Loucy (cell line): Measurements from ENCODE around the gene TYW1.
"Not testable (repeated sequence)": the region's sequence is repeated elsewhere in the genome, so short reads cannot be mapped to it uniquely, and the experiment has no call there.

Experiments used
- H2AFZ ChIP-seq: fragments of 200-600 bp; sonication (generic); 2 replicates; pipeline ENCODE4 v1.6.0; 2016; ENCODE audit warnings: antibody characterized with exemption, mild to moderate bottlenecking, low read length, moderate library complexity
- H3F3A ChIP-seq: fragments of 200-600 bp; 2 replicates; pipeline ENCODE4 v1.6.0; 2016; ENCODE audit warnings: antibody characterized with exemption, low read depth, mild to moderate bottlenecking
- H3K27me3 ChIP-seq: fragments of 200-600 bp; sonication (generic); 2 replicates; pipeline ENCODE4 v1.6.1; 2014; ENCODE audit warnings: low read length, mild to moderate bottlenecking; ENCODE audit not compliant: insufficient read depth, poor library complexity, severe bottlenecking
- H3K36me3 ChIP-seq: fragments of 200-600 bp; sonication (generic); 2 replicates; pipeline ENCODE4 v1.6.1; 2016; ENCODE audit warnings: low read length; ENCODE audit not compliant: insufficient read depth
- H3K4me1 ChIP-seq: fragments of 200-600 bp; sonication (generic); 2 replicates; pipeline ENCODE4 v1.5.1; 2014; ENCODE audit warnings: low read length, mild to moderate bottlenecking; ENCODE audit not compliant: insufficient read depth, poor library complexity, severe bottlenecking
- H3K4me2 ChIP-seq: fragments of 200-600 bp; sonication (generic); 2 replicates; pipeline ENCODE4 v1.6.0; 2014; ENCODE audit warnings: antibody characterized with exemption, low read length, low read depth, mild to moderate bottlenecking; ENCODE audit not compliant: poor library complexity, severe bottlenecking
- H3K4me3 ChIP-seq: fragments of 200-600 bp; sonication (generic); 2 replicates; pipeline ENCODE4 v1.5.1; 2014; ENCODE audit warnings: low read length, mild to moderate bottlenecking, mixed read lengths; ENCODE audit not compliant: poor library complexity, severe bottlenecking
- H3K79me2 ChIP-seq: fragments of 200-600 bp; sonication (generic); 2 replicates; pipeline ENCODE4 v1.6.1; 2014; ENCODE audit warnings: low read length; ENCODE audit not compliant: insufficient read depth
- H3K9ac ChIP-seq: fragments of 200-600 bp; sonication (generic); 2 replicates; pipeline ENCODE4 v1.6.0; 2014; ENCODE audit warnings: mild to moderate bottlenecking, low read depth, low read length, moderate library complexity; ENCODE audit not compliant: poor library complexity, severe bottlenecking
- H3K9me2 ChIP-seq: fragments of 200-600 bp; sonication (generic); replicated peaks from 2 replicates; pipeline ENCODE4 v1.6.1; 2016; ENCODE audit warnings: low read depth, low read length, mixed read lengths
- H3K9me3 ChIP-seq: fragments of 200-600 bp; sonication (generic); 2 replicates; pipeline ENCODE4 v1.6.1; 2014; ENCODE audit warnings: mild to moderate bottlenecking, antibody characterized with exemption, low read length, low read depth; ENCODE audit not compliant: insufficient read depth
- H4K20me1 ChIP-seq: fragments of 200-600 bp; sonication (generic); 2 replicates; pipeline ENCODE4 v1.6.0; 2014; ENCODE audit warnings: antibody characterized with exemption, low read length, mild to moderate bottlenecking; ENCODE audit not compliant: insufficient read depth, poor library complexity, severe bottlenecking
- EZH2phosphoT487 ChIP-seq: fragments of 200-600 bp; IDR thresholded peaks from 2 replicates; pipeline ENCODE4 v1.6.1; 2018; ENCODE audit warnings: antibody characterized with exemption, mild to moderate bottlenecking, moderate library complexity, borderline replicate concordance
- TF ChIP-seq, protein P1 (sequence below): fragments of 200-600 bp; sonication (generic); conservative IDR thresholded peaks from 2 replicates; pipeline ENCODE4 v1.5.1; 2014; ENCODE audit warnings: mild to moderate bottlenecking, antibody characterized with exemption, low read length

TYW1 gene

DNA sequence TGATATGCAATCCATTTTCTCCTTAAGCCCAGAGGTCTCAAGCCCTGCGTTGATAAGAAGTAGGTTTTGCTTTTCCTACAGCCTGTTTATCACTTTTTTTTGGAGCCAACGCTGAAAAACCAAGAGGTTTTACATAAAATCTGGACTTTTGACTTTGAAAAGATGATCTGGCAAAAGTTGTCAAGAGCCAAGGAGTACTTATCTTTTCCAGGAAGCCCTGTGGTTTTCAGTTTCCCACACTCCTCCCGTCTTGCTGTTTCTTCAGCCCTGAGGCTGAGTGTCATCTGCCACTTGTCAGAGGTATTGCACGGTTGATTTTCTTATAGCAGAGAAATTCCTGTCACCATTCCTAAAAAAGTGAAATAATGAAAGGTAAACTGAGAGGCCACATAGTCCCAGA is 108.7 kb downstream of the TYW1 start:
- TF ChIP-seq, protein P1, sequence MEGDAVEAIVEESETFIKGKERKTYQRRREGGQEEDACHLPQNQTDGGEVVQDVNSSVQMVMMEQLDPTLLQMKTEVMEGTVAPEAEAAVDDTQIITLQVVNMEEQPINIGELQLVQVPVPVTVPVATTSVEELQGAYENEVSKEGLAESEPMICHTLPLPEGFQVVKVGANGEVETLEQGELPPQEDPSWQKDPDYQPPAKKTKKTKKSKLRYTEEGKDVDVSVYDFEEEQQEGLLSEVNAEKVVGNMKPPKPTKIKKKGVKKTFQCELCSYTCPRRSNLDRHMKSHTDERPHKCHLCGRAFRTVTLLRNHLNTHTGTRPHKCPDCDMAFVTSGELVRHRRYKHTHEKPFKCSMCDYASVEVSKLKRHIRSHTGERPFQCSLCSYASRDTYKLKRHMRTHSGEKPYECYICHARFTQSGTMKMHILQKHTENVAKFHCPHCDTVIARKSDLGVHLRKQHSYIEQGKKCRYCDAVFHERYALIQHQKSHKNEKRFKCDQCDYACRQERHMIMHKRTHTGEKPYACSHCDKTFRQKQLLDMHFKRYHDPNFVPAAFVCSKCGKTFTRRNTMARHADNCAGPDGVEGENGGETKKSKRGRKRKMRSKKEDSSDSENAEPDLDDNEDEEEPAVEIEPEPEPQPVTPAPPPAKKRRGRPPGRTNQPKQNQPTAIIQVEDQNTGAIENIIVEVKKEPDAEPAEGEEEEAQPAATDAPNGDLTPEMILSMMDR, result no peak
- no peak for TF ChIP-seq EZH2phosphoT487
- H3K27me3 ChIP-seq, result no peaks in the 10 kb centered on the region
- peaks cover 6% of the 10 kb centered on the region for H3K4me1 ChIP-seq
- no peaks in the 10 kb centered on the region for H3K79me2 ChIP-seq
- no peak overlapping the region for H3K9ac ChIP-seq
- no peaks in the 10 kb centered on the region for H3K9me3 ChIP-seq
- peaks cover 3% of the 10 kb centered on the region; the same call in 1 of the 2 replicates for H3K36me3 ChIP-seq
- no peak overlapping the region for H3K4me2 ChIP-seq
- H3K9me2 ChIP-seq, result no peaks in the 10 kb centered on the region
- H3F3A ChIP-seq, result no peaks in the 10 kb centered on the region
- H3K4me3 ChIP-seq, result no peak overlapping the region
- no peak overlapping the region for H2AFZ ChIP-seq
- no peaks in the 10 kb centered on the region for H4K20me1 ChIP-seq

DNA sequence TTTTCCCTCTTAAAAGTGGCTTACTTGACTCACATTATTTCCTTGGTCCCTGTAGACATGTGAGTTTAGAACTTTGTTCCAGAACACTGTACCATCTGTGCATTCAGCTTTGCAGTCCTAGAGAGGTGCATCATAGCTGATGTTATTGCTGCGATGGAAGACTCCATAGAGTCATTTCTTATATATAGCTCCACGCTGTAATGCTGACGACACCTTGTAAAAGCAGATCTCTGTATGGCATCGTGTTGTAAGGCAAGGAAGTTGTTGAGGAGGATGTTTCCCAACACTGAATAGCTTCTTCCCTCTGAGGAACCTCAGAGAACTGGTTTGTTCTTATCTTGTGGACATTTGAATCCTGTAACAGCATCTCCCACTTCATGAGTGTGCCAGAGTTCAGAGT is 109.6 kb downstream of the TYW1 start:
- H3K9ac ChIP-seq, H3K9me2 ChIP-seq, H3K9me3 ChIP-seq, H3K79me2 ChIP-seq, H3K4me2 ChIP-seq, H3F3A ChIP-seq, H3K4me3 ChIP-seq, H2AFZ ChIP-seq, H3K36me3 ChIP-seq, H3K27me3 ChIP-seq, H4K20me1 ChIP-seq, H3K4me1 ChIP-seq: not testable (repeated sequence)

DNA sequence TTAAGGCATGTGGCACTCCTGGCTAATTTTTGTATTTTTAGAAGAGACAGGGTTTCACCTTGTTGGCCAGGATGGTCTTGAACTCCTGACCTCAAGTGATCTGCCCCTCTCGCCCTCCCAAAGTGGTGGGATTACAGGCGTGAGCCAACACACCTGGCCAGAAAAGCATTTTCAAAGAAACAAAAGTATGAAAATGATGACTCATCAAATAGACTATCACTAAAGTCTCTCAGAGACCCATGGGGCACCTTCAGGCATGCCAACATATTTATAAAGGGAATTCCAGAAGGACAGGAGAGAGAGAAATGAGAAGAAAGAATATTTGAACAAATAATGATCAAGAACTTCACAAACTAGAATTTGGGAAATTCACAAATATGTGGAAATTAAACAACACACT is 114.7 kb downstream of the TYW1 start:
- H3K4me2 ChIP-seq, H4K20me1 ChIP-seq, H3K9me3 ChIP-seq, H3K79me2 ChIP-seq, H2AFZ ChIP-seq, H3K27me3 ChIP-seq, H3K9ac ChIP-seq, H3F3A ChIP-seq, H3K4me1 ChIP-seq, H3K36me3 ChIP-seq, H3K9me2 ChIP-seq, H3K4me3 ChIP-seq: not testable (repeated sequence)

DNA sequence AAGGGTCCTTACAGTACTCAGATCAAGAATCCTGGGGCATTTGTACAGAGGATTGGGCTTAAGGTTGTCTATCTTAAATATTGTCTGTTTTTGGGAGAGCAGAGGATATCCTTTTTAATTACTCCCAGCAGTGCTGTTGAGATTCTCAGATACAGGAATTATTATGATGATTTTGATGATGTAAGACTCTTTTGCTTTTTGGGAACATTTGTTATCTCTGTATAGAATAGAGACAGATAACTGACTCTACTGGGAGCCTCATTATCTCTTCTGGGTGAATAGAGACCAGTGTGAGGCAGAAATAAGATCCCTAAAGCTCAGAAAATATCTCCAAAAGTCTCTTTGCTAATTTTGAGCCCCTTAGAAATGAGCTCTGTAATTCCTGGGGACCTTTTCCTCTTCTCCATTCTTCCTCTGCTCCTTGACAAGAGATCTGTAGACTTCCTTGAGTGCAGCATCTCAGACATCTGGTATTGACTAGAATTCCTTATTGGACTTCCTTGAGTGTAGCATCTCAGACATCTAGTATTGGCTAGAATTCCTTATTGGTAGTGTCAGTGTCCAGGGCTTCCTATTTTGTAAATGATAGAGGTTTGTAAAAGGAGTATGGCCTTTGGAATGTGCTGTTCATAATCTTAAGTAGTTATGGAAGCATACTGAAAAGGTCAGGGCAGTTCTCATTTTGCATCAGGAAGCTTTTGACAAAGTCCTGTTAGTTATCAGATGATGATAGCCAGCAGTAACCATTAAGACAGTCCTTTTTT is 118.0 kb downstream of the TYW1 start:
- not testable (repeated sequence) for H3K4me3 ChIP-seq, H3K4me1 ChIP-seq, H3K9ac ChIP-seq, H2AFZ ChIP-seq, H3K9me2 ChIP-seq, H3K36me3 ChIP-seq, H3K79me2 ChIP-seq, H3K9me3 ChIP-seq, H4K20me1 ChIP-seq, H3K4me2 ChIP-seq, H3F3A ChIP-seq, H3K27me3 ChIP-seq

DNA sequence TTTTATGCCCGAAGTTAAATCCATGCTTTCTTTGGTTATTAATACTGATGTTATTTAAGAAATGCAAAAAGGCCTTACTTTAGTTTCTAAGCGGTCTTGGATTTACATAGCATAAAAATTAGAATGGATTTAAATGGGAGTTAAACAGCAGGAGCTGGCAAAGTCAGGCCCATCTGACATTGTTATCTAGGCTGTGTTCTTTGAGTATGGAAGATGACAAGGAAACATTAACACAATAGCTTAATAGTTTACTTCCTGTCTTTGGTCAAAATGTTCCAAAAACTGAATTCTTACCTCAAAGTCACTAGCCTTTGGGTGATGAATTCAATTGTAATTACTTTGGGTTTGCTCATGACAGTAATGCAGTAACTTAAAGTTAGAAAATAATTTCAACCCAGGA is 123.9 kb downstream of the TYW1 start:
- H3K27me3 ChIP-seq, H4K20me1 ChIP-seq, H3K79me2 ChIP-seq, H3K9me3 ChIP-seq, H2AFZ ChIP-seq, H3K4me2 ChIP-seq, H3K9ac ChIP-seq, H3K4me1 ChIP-seq, H3F3A ChIP-seq, H3K36me3 ChIP-seq, H3K4me3 ChIP-seq, H3K9me2 ChIP-seq: not testable (repeated sequence)

DNA sequence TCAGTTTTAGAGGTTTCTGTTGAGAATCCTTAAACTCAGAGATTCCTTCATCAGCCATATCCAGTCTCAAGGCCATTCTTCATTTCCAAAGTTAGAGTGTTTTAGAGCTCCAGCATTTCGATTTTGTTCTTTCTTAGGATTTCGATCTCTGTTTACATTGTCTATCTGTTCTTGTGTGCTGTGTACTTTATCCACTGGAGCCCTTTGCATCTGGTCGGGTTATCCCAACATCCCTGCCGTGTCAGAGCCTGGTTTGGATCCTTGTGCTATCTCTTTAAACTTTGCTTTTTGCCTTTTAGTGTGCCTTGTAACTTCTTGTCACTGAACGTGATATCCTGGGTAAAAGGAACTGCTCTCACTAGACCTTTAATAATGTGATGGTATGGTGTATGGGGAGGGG is 131.6 kb downstream of the TYW1 start:
- H3K9me2 ChIP-seq, H3F3A ChIP-seq, H3K36me3 ChIP-seq, H3K9me3 ChIP-seq, H2AFZ ChIP-seq, H4K20me1 ChIP-seq, H3K27me3 ChIP-seq: not testable (repeated sequence)
- peak overlapping the region; percentile 66 for H3K4me2 ChIP-seq
- peaks cover 22% of the 10 kb centered on the region for H3K4me1 ChIP-seq
- peaks cover 24% of the 10 kb centered on the region; the same call in 1 of the 2 replicates for H3K79me2 ChIP-seq
- H3K4me3 ChIP-seq, result peak overlapping the region; percentile 52
- peak overlapping the region; percentile 57 for H3K9ac ChIP-seq

DNA sequence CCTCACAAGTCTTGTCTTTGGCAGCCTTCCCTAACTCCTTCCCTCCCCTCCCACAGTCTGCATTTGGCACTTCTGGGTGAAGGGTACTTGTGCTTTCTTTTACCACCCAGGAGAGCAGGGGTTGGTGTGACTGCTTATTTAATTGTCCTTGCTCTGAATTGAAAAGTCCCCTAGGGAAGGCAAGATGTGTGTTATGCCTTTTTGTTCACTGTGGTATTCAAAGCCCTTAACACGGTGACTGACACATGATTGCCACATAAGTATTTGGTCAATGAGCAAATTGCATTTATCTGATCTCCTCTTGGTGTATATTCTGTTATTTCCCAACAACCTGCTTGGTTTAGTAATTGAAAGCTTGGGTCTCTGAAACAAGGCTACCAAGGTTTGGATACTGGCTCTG is 134.1 kb downstream of the TYW1 start:
- H4K20me1 ChIP-seq, H3K27me3 ChIP-seq, H3K4me2 ChIP-seq, H3K9me3 ChIP-seq, H3K36me3 ChIP-seq, H3F3A ChIP-seq, H3K9ac ChIP-seq, H3K4me3 ChIP-seq, H3K9me2 ChIP-seq, H2AFZ ChIP-seq: not testable (repeated sequence)
- Histone ChIP-seq H3K4me1 (peaks cover 22% of the 10 kb centered on the region), H3K79me2 (peaks cover 24% of the 10 kb centered on the region; the same call in 1 of the 2 replicates)
